ENCODE results near the gene SLC49A3. TPM values are rescaled to one million over a fixed set of nuclear protein-coding genes. Genes with fewer than 3 reads are reported as not detected.

The SLC49A3 gene
- polyA plus RNA-seq, 3 donors = 9.5 to 29.8 (median 11.1) TPM

GRCh38 chr4:661881-662761, 26.8 kb downstream of the SLC49A3 start:
- Mint-ChIP-seq H3K9me3 (peaks cover 0 to 19% (median 14%) of the 10 kb centered on the region in 7 donors), H3K27me3 (ENCODE audit: low read depth in 3 of 3) (peaks cover 3 to 8% (median 4%) of the 10 kb centered on the region in 3 donors), H3K27ac (no peak overlapping the region), H3K36me3 (no peaks in the 10 kb centered on the region), H3K4me1 (peaks cover 10% of the 10 kb centered on the region), H3K4me3 (peak overlapping the region in 1 of 2 donors; percentile 77)
- no peak overlapping the region for H3K27ac ChIP-seq (ENCODE audit: low read depth in 1 of 2, low read length in 2 of 2)
- H3K4me1 ChIP-seq (ENCODE audit: control insufficient read depth in 1 of 2, insufficient read depth in 2 of 2, low read length in 2 of 2) = peaks cover 11 to 15% of the 10 kb centered on the region in 2 donors
- H3K79me2 ChIP-seq (ENCODE audit: insufficient read depth, low read length) = no peaks in the 10 kb centered on the region
- TF ChIP-seq CTCF (IDR thresholded peaks at IDR 0.05) = no peak
- H3K9ac ChIP-seq (ENCODE audit: insufficient read depth, low read length, poor library complexity, severe bottlenecking) = no peak overlapping the region
- DNase-seq = no peak
- H3K4me2 ChIP-seq (replicated peaks; ENCODE audit: extremely low read depth, low read length, poor library complexity, severe bottlenecking) = no peak overlapping the region
- no peaks in the 10 kb centered on the region for H3K27me3 ChIP-seq (ENCODE audit: control insufficient read depth in 2 of 2, insufficient read depth in 2 of 2, low read length in 2 of 2)
- intact Hi-C loops (cut with micrococcal nuclease) = no loop called here
- H2AFZ ChIP-seq (ENCODE audit: insufficient read depth, low read depth, low read length, poor library complexity, severe bottlenecking) = no peak overlapping the region
- no peak overlapping the region for H3K4me3 ChIP-seq (replicated peaks in 1 of 3; ENCODE audit: low read depth in 2 of 3, low read length in 3 of 3)
- 96% methylated on average over 31 of the region's 42 CpGs for WGBS (ENCODE audit: insufficient coverage)
- peaks cover 0 to 9% of the 10 kb centered on the region in 2 donors for H3K9me3 ChIP-seq (replicated peaks in 1 of 2; ENCODE audit: control insufficient read depth in 1 of 2, insufficient read depth in 1 of 2, low read length in 2 of 2)
- no peaks in the 10 kb centered on the region for H3K36me3 ChIP-seq (replicated peaks in 1 of 2; ENCODE audit: control insufficient read depth in 1 of 2, insufficient read depth in 2 of 2, low read length in 2 of 2)
- no peaks in the 10 kb centered on the region for H4K20me1 ChIP-seq (ENCODE audit: insufficient read depth, low read length)

- no peak overlapping the region for H3K27ac Mint-ChIP-seq
Observed at GRCh38 chr4:661231-661630, 27.7 kb downstream of the SLC49A3 start.

More at GRCh38 chr4:661231-661630, 27.7 kb downstream of the SLC49A3 start:
- no peak for TF ChIP-seq CTCF (IDR thresholded peaks at IDR 0.05)
- Histone ChIP-seq H3K79me2 (ENCODE audit: insufficient read depth, low read length) (no peaks in the 10 kb centered on the region), H3K4me3 (replicated peaks in 1 of 3; ENCODE audit: low read depth in 2 of 3, low read length in 3 of 3) (no peak overlapping the region), H3K9me3 (replicated peaks in 1 of 2; ENCODE audit: control insufficient read depth in 1 of 2, insufficient read depth in 1 of 2, low read length in 2 of 2) (peaks cover 0 to 9% of the 10 kb centered on the region in 2 donors), H3K4me1 (ENCODE audit: control insufficient read depth in 1 of 2, insufficient read depth in 2 of 2, low read length in 2 of 2) (peaks cover 11 to 15% of the 10 kb centered on the region in 2 donors), H3K36me3 (replicated peaks in 1 of 2; ENCODE audit: control insufficient read depth in 1 of 2, insufficient read depth in 2 of 2, low read length in 2 of 2) (no peaks in the 10 kb centered on the region), H4K20me1 (ENCODE audit: insufficient read depth, low read length) (no peaks in the 10 kb centered on the region), H3K27me3 (ENCODE audit: control insufficient read depth in 2 of 2, insufficient read depth in 2 of 2, low read length in 2 of 2) (no peaks in the 10 kb centered on the region), H3K4me2 (replicated peaks; ENCODE audit: extremely low read depth, low read length, poor library complexity, severe bottlenecking) (no peak overlapping the region), H3K9ac (ENCODE audit: insufficient read depth, low read length, poor library complexity, severe bottlenecking) (no peak overlapping the region), H3K27ac (ENCODE audit: low read depth in 1 of 2, low read length in 2 of 2) (no peak overlapping the region), H2AFZ (ENCODE audit: insufficient read depth, low read depth, low read length, poor library complexity, severe bottlenecking) (no peak overlapping the region)
- no peak for DNase-seq
- Mint-ChIP-seq H3K9me3 (peaks cover 0 to 19% (median 16%) of the 10 kb centered on the region in 7 donors), H3K4me1 (peaks cover 10% of the 10 kb centered on the region), H3K4me3 (no peak overlapping the region), H3K27me3 (ENCODE audit: low read depth in 3 of 3) (peaks cover 3 to 8% (median 3%) of the 10 kb centered on the region in 3 donors), H3K36me3 (no peaks in the 10 kb centered on the region)
- intact Hi-C loops (cut with micrococcal nuclease) = no loop called here
- WGBS (ENCODE audit: insufficient coverage) = no CpG with 5 or more reads among the region's 3 CpGs
